Choroid plexus epithelial cell (primary cell): Measurements from ENCODE around the gene CDHR5.

ENCODE experiments used
- DNase-seq: peaks from one replicate; pipeline ENCODE4 v3.0.0-alpha.2; 2010; ENCODE audit warnings: low read depth
- H3K4me3 ChIP-seq: 2 replicates; pipeline ENCODE4 v1.5.1; 2011; ENCODE audit warnings: low read depth, mild to moderate bottlenecking, control low read depth, low read length, moderate library complexity
- CTCF ChIP-seq: conservative IDR thresholded peaks from 2 replicates; pipeline ENCODE4 v1.5.1; 2011; ENCODE audit warnings: low read depth, mild to moderate bottlenecking, control low read depth, inconsistent platforms, low read length, moderate library complexity

CDHR5 gene

GRCh38 chr11:617912-618682 is 6.7 kb downstream of the CDHR5 start:
- no peak for TF ChIP-seq CTCF
- no peak overlapping the region for H3K4me3 ChIP-seq
- DNase-seq = no peak

GRCh38 chr11:617199-617911 is 7.4 kb downstream of the CDHR5 start:
- no peak for DNase-seq
- no peak overlapping the region for H3K4me3 ChIP-seq
- TF ChIP-seq CTCF = no peak

- no peak overlapping the region for H3K4me3 ChIP-seq
- no peak for TF ChIP-seq CTCF
- no peak for DNase-seq
Observed at GRCh38 chr11:616320-617198, 8.2 kb downstream of the CDHR5 start.

- DNase-seq = peak; percentile 93
- peak within 1 kb of the TSS; percentile 86 for H3K4me3 ChIP-seq
- TF ChIP-seq CTCF = no peak
Observed at GRCh38 chr11:615504-616319, 9.0 kb downstream of the CDHR5 start, which contains the start of gene IRF7. Gene IRF7 (minus strand): TSS chr11:615950. CDS start chr11:615364, 586 bp downstream.

- no peak for TF ChIP-seq CTCF
- DNase-seq = no peak
- peak overlapping the region; percentile 86 for H3K4me3 ChIP-seq
Observed at GRCh38 chr11:614623-615503, 9.9 kb downstream of the CDHR5 start.
